Erythroblast (primary cell): Measurements from ENCODE around the gene XYLT1.

ENCODE experiments used
- GATA1 ChIP-seq: IDR thresholded peaks from 2 replicates; pipeline ENCODE4 v1.6.1; 2011; ENCODE audit warnings: low read depth, mild to moderate bottlenecking, control low read depth, low read length, moderate library complexity
- POLR2A ChIP-seq: IDR thresholded peaks from 2 replicates; pipeline ENCODE4 v1.6.1; 2011; ENCODE audit warnings: mild to moderate bottlenecking, low read length

- TF ChIP-seq POLR2A (no peak), GATA1 (no peak)
These were observed 39.8 kb upstream of the XYLT1 start for GRCh38 chr16:17510567-17510966.
